ENCODE measurements around the gene POLN.

Gene POLN

GRCh38 chr4:2078584-2078983, 163.3 kb downstream of the POLN start:
- no peak for DNase-seq

- no peak for DNase-seq
Observed at GRCh38 chr4:2077537-2078460, 164.1 kb downstream of the POLN start.

- DNase-seq = no peak
Observed at GRCh38 chr4:2076908-2077536, 164.9 kb downstream of the POLN start.

- no peak for DNase-seq
Observed at GRCh38 chr4:2075987-2076907, 165.7 kb downstream of the POLN start.

- DNase-seq = no peak
Observed at GRCh38 chr4:2075171-2075986, 166.5 kb downstream of the POLN start.

GRCh38 chr4:2074588-2074987, 167.3 kb downstream of the POLN start:
- no peak for DNase-seq

- DNase-seq = no peak
Observed at GRCh38 chr4:2073808-2074481, 168.0 kb downstream of the POLN start.

- no peak for DNase-seq
Observed at GRCh38 chr4:2072971-2073807, 168.7 kb downstream of the POLN start.

- DNase-seq = peak; percentile 8
Observed at GRCh38 chr4:2071912-2072867, 169.7 kb downstream of the POLN start.

- DNase-seq = no peak
Observed at GRCh38 chr4:2071252-2071911, 170.5 kb downstream of the POLN start.

GRCh38 chr4:2070421-2071251, 171.3 kb downstream of the POLN start:
- no peak for DNase-seq

- no peak for DNase-seq
Observed at GRCh38 chr4:2069986-2070385, 171.9 kb downstream of the POLN start.

- no peak for DNase-seq
Observed at GRCh38 chr4:2069161-2069971, 172.6 kb downstream of the POLN start.

- no peak for DNase-seq
Observed at GRCh38 chr4:2068566-2068965, 173.4 kb downstream of the POLN start.

GRCh38 chr4:2068198-2068470, 173.8 kb downstream of the POLN start:
- DNase-seq = no peak

GRCh38 chr4:2067446-2068197, 174.3 kb downstream of the POLN start:
- DNase-seq = no peak

All from DMS79 treated with DMSO at 0.1 percent for 48 hours (cell line).